ENCODE data around the gene UBC. TPM values are rescaled to one million over a fixed set of nuclear protein-coding genes. Genes with fewer than 3 reads are reported as not detected.

UBC gene
- total RNA-seq, 1 donor from 2014 or later, result 1,059 TPM

DNA sequence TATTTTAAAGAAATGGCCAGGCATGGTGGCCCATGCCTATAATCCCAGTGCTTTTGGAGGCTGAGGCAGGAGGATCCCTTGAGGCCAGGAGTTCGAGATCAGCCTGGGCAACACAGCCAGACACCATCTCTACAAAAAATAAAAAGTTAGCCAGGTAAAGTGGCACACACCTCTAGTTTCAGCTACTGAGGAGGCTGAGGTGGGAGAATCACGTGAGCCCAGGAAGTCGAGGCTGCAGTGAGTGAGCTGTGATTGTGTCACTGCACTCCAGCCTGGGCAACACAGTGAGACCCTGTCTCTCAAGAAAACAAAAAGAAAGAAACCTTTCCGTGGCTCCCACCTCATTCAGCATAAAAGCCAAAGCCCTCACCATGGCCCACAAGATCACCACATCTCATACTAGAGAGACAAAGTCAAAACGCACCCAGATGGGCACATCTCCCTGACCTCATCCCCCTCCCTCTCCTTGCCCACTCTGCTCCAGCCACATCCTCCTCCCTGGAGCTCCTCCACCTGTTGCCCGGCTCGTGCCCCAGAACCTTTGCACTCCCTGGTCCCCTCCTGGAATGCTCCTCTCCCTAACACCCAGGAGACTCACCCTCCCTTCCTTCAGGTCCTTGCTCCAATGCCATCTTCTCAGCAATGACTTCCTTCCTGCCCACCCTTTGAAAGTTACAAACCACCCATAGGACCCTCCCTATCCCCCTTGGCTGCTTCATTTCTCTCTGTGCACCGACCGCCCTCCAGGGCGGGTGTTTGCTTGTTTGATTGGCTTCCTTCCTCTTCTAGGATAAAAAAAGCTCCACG is 46.0 kb downstream of the UBC start:
- intact Hi-C loops (cut with micrococcal nuclease), result no loop called here

DNA sequence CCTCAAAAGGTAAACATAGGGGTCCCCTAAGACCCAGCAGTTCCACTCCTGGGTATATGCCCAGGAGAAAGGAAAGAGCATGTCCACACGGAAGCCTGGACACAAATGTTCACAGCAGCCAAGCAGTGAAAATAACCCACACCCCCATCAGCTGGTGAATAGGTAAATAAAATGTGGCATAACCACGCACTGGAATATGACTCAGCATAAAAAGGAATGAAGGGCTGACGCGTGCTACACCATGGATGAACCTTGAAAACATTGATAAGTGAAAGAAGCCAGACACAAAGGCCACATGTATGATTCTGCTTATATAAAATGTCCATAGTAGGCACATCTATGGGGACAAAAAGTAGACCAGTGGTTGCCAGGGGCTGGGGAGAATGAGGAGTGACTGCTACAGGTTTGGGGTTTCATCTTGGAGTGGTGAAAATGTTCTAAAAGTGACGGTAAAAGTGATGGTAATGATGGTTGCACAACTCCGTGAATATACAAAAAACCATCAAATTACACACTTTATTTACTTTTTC is 47.0 kb downstream of the UBC start:
- intact Hi-C loops (cut with micrococcal nuclease), result no loop called here

DNA sequence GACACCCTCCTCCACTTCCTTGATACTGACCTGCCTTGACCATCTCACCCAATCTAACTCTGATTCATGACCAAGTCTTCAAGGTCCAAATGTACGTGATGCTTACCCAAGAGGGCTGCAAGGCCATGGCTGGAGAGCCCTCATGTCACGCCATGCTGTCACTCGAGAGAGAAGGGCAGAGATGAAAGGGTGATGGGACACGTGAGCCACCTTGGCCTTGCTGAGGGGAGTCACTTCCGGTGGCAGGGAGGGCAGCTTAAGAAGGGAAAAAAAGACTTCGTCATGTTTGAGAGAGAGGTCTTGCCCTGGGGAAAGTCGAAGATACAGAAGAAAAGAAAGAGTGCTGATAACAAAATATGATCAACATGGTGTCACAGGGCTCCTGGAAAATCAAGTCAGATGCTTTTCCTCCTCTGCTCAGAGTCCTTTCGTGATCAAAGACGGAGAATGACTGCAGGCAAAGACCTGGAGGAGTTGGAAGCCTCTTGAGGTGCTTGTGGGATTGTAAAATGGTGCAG is 47.5 kb downstream of the UBC start:
- intact Hi-C loops (cut with micrococcal nuclease), result no loop called here

DNA sequence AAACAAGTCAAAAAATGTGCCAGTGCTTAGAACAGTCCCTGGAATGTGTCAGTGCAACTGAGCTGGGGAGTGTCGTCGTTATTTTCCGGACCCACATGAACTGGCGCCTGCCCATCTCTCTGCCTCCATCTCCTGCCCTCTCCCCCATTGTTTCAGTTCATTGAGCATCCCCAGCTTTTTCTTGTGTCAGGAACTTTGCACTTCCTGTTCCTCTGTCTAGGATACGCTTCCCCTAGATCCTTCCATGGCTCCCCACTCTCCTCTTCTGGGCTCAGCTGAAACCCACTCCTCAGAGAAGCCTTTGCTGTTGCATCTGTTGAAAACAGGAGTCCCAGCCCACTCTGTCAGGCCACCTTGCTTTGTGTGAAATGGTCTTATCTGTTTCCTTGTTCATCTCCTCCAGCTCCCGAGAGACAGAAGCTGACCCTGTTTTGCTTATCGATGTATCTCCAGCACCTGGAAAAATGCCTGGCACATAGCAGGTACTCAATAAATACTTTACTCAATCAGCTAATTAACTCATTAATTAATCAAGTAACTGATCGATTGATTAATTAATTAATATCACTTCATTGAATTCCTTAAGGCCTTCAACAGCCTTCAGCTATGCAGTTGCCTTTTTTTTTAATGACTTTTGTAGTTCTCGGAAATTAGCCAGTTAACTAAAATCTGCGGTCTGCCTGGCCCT is 48.1 kb downstream of the UBC start:
- intact Hi-C loops (cut with micrococcal nuclease), result no loop called here

DNA sequence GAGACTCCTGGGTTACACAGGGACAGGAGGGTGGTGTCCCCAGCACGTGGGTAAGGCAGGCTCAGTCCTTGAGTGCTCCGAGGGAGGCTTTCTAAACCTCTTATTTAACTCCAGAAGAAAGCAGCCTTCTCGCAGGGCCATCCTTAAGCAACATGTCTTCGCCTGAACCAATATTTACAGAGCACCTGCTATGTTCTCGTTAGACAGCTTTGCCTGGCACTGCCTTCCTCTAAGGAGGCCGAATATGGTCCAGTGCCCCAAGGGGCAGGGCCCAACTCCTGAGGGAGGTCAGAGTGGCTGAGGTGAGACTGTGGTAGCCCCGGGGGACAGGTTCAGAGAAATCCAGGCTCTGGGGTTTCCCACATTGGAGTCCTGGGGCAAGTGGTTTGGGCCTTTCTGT is 48.7 kb downstream of the UBC start:
- intact Hi-C loops (cut with micrococcal nuclease), result no loop called here

DNA sequence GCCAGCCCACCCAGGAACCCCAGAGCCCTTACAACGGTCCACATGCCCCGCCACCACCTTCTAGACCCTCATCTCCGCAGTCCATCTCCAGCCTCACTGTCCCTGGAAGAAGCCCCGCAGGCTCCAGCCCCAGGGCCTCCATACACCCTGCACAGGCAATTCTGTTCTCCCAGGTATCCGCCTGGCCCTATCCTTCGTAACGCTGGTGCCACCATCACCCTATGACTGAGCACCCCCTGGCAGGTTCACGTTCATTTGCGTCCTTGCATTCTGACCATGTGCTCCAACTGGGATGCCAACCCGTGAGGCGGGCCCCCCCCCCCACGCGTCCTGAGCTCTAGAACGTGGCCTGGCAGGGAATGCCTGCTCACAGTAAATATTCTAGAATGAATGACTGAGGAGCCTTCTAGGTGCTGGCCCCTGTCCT is 50.1 kb downstream of the UBC start:
- intact Hi-C loops (cut with micrococcal nuclease), result loop anchor here (1.0 to 5.0 kb wide), 5 partner anchors 34 to 1152 kb away; partner anchors contain the start of genes ATP6V0A2 and BRI3BP

DNA sequence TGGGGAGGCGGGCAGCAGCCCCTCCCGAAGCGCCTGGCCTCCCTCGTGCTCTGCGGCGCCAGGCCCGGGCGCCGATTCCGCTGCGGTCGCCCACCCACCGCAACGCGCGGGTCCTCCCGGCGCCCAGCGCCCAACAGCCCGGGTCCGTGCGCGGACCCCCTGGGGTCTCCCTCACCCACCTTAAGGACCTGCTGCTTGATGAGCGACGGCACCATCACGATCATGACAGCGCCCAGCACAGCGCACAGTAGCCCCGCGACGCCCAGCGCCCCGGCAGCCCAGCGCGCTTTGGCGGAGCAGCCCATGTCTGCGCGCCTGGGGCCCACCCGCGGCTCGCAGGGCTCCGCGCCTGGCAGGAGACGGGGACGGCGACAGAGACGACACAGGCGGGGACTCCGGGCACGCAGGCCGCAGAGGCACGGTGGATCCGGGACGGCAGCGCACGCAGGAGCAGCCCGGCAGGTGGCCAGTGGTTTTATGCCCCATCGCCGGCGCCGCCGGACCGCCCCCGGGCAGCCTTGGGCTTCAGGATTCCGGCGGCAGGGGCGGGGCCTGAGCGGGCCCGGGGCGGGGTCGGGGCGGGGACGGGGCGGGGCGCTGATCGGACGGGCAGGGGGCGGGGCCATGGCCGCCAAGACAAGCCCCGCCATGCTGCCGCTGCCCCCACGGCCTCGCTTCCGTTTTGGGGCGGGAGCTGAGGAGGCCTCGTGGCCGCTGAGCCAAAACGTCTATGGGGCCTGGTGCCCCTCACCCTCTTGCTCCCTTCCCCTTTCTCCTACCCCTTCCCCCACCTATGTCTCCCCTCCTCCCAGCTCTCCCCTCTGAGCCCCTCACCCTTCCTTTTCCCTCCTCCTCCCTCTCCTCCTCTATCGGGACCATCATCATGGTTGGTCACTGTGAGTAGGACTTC is 50.8 kb downstream of the UBC start, which contains the start of gene SCARB1:
SCARB1 (minus strand) TSS at position 449 of the 910 bp plus-strand sequence; CDS start at position 305, 144 bp downstream.
- intact Hi-C loops (cut with micrococcal nuclease), result loop anchor here (1.0 to 5.0 kb wide), 10 partner anchors 35 to 1151 kb away; partner anchors contain the start of genes AACS, ATP6V0A2, BRI3BP and DHX37

DNA sequence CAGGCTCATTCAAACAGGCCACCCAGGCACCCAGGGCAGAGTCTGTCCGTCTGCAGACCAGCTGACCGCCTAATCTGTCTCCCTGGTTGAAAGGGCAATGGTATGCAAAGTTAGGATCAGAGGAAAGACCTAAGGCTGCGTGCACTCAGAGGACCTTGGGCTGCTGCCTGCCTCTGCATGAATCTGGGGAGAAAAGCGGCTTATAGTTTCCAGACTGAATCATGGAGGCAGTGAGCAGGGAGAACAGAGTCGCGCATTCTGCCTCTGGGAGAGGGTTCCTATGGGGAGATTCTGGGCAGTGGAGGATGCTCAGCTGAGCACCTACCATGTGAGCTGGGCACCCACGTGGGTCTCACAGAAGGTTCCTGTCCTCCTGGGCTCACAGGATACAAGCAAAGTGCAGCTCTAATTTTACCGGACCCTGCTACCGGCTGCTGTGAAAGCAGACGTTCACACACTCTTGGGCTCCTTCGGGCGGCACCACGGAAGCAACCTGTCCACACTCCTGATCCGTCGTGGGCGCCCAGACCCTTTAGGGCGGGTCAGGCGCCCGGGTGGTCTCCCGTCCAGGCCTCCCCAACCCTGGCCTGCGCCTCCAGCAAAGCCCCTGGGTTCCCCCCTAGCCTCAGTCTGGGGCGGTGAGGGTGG is 51.6 kb downstream of the UBC start:
- intact Hi-C loops (cut with micrococcal nuclease), result loop anchor here (1.0 to 5.0 kb wide), 8 partner anchors 44 to 1151 kb away; partner anchors contain the start of genes AACS, ATP6V0A2, DHX37 and NCOR2

DNA sequence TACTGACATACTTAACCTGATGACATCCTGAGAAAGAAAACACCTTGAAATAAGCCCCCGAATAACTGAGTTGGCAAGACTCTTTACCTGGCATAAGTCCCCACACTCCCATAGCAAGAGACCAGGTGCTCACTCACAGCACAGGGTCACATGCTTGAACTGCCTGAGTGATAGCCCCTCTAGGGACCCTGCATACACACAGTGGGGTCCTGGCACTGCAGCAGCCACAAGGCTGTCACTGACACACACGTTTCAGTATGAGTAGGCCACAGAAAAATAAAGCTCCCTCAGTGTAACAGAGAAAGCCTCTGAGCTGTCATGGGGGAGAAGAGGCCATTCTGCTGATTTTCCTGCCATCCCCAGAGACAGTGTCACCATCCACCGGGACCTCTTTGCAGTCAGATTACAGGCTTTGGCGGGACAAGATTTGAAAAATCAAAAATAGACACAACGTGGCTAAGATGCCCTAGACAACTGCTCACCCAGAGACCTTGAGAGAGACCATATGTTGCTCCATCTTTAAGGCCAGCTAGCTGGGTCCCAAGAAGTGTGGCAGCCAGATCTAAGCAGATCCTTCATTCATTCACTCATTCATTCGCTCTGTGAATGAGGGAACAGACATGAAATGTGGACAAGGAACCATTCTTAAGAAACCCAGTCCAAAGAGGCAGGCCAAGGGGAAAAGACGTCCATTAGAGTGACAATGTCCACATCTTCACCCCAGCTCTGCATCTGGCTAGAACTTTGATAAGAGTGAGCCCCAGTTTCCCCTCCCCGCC is 52.4 kb downstream of the UBC start:
- intact Hi-C loops (cut with micrococcal nuclease), result loop anchor here (1.0 to 5.0 kb wide), 6 partner anchors 45 to 1150 kb away; partner anchors contain the start of genes ATP6V0A2 and NCOR2

Other genes with a start within 250 kb of the UBC start
- gene SCARB1, start 50.8 kb downstream of the UBC start, total RNA-seq, result 6.4 and 7.1 TPM in 2 replicates
- 37.0 and 40.7 TPM in 2 replicates for gene DHX37, start 74.5 kb upstream of the UBC start, total RNA-seq
- gene BRI3BP, start 79.0 kb upstream of the UBC start, total RNA-seq, result 19.4 and 19.8 TPM in 2 replicates
- gene AACS, start 150.8 kb upstream of the UBC start, total RNA-seq, result 25.1 and 25.2 TPM in 2 replicates

All from T-helper 1 cell treated with Interleukin-12 subunit alpha and Interleukin-12 subunit beta and Interleukin-4 antibody, amounts not matched to agents 30 ng/mL and 1 ng/mL, for 36 hours (primary cell).